Upper lobe of right lung (tissue), 1 donor: ENCODE data around the gene GTF3C6. TPM values are rescaled to one million over a fixed set of nuclear protein-coding genes. Genes with fewer than 3 reads are reported as not detected.

Experiments used
- ATAC-seq: fragments of 200-7000 bp; cut with Tn5 transposase; one replicate; pipeline ENCODE4 v1.9.1; 2020; ENCODE audit warnings: mild to moderate bottlenecking, moderate library complexity
- DNase-seq: peaks from one replicate; pipeline ENCODE4 v3.0.0-alpha.2; 2020
- H3K27ac ChIP-seq: fragments of 200-600 bp; one replicate; pipeline ENCODE4 v1.8.0; 2022
- H3K27me3 ChIP-seq: fragments of 200-600 bp; one replicate; pipeline ENCODE4 v1.8.0; 2022; ENCODE audit warnings: mild to moderate bottlenecking
- H3K36me3 ChIP-seq: fragments of 200-600 bp; one replicate; pipeline ENCODE4 v1.8.0; 2022
- H3K4me1 ChIP-seq: fragments of 200-600 bp; one replicate; pipeline ENCODE4 v1.8.0; 2022
- H3K4me3 ChIP-seq: fragments of 200-600 bp; one replicate; pipeline ENCODE4 v1.8.0; 2022; ENCODE audit warnings: mild to moderate bottlenecking
- H3K9me3 ChIP-seq: fragments of 200-600 bp; one replicate; pipeline ENCODE4 v1.8.0; 2022
- intact Hi-C: fragments of 100-400 bp; cut with DNase I; formaldehyde crosslinking; loops from one replicate; pipeline ENCODE4 v1.11.0; 2022
- total RNA-seq: library from RNA; stranded (reverse); fragmentation: NEBNext Ultra II Directional; extraction: Animal tissue kit (Norgen Biotek cat#: 25700); gene quantifications from one replicate; pipeline ENCODE4 v1.2.1, GENCODE V29; 2021
- TF ChIP-seq, protein P1 (sequence below): fragments of 200-600 bp; IDR thresholded peaks from one replicate; pipeline ENCODE4 v1.8.0; 2022; ENCODE audit warnings: antibody characterized with exemption
- donor health status: DM: no; HTN: yes; CAD: no; lungs with severe emphysema.

GTF3C6 gene
- total RNA-seq, 1 donor from 2014 or later, result 47.5 TPM

DNA sequence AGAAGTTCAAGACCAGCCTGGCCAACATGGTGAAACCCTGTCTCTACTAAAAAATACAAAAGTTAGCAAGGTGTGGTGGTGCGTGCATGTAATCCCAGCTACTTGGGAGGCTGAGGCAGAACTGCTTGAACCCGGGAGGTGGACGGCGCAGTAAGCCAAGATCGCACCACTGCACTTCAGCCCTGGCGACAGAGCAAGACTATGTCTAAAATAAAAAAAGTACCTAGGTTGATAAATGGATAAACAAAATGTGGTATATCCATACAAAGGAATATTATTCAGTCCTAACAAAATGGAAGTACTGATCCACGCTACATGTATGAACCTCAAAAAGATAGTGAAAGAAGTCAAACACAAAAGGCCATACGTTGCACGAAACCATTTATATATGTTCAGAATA lies 22.1 kb downstream of the GTF3C6 start:
- Histone ChIP-seq H3K9me3 (no peaks in the 10 kb centered on the region), H3K27me3 (no peaks in the 10 kb centered on the region), H3K4me1 (peaks cover 15% of the 10 kb centered on the region), H3K27ac (no peak overlapping the region), H3K36me3 (peaks cover 7% of the 10 kb centered on the region), H3K4me3 (peak overlapping the region; percentile 92)
- TF ChIP-seq, protein P1, sequence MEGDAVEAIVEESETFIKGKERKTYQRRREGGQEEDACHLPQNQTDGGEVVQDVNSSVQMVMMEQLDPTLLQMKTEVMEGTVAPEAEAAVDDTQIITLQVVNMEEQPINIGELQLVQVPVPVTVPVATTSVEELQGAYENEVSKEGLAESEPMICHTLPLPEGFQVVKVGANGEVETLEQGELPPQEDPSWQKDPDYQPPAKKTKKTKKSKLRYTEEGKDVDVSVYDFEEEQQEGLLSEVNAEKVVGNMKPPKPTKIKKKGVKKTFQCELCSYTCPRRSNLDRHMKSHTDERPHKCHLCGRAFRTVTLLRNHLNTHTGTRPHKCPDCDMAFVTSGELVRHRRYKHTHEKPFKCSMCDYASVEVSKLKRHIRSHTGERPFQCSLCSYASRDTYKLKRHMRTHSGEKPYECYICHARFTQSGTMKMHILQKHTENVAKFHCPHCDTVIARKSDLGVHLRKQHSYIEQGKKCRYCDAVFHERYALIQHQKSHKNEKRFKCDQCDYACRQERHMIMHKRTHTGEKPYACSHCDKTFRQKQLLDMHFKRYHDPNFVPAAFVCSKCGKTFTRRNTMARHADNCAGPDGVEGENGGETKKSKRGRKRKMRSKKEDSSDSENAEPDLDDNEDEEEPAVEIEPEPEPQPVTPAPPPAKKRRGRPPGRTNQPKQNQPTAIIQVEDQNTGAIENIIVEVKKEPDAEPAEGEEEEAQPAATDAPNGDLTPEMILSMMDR, result no peak
- intact Hi-C loops, result no loop called here
- ATAC-seq (no peak), DNase-seq (no peak)

DNA sequence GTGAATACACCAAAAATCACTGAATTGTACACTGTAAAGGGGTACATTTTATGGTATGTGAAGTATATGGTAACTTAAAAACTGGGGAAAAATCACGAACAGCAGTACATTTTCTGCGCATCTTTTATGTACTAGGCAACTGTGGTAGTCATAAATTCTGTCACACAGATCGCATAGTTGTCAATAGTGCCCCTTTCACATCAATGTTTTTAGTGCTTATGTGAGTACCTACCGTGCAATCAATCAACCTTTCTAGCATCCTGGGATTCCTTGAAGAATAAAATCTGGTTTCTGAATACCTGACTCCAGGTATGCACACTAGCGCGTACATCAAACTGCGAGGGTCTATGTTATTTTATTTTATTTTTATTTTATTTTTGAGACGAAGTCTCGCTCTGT lies 22.7 kb downstream of the GTF3C6 start:
- ATAC-seq (no peak), DNase-seq (no peak)
- H3K27ac ChIP-seq, result peak overlapping the region; percentile 97
- no peaks in the 10 kb centered on the region for H3K27me3 ChIP-seq
- H3K9me3 ChIP-seq, result no peaks in the 10 kb centered on the region
- TF ChIP-seq, protein P1, result no peak
- peaks cover 15% of the 10 kb centered on the region for H3K4me1 ChIP-seq
- peak overlapping the region; percentile 92 for H3K4me3 ChIP-seq
- H3K36me3 ChIP-seq, result peaks cover 13% of the 10 kb centered on the region
- intact Hi-C loops, result no loop called here

DNA sequence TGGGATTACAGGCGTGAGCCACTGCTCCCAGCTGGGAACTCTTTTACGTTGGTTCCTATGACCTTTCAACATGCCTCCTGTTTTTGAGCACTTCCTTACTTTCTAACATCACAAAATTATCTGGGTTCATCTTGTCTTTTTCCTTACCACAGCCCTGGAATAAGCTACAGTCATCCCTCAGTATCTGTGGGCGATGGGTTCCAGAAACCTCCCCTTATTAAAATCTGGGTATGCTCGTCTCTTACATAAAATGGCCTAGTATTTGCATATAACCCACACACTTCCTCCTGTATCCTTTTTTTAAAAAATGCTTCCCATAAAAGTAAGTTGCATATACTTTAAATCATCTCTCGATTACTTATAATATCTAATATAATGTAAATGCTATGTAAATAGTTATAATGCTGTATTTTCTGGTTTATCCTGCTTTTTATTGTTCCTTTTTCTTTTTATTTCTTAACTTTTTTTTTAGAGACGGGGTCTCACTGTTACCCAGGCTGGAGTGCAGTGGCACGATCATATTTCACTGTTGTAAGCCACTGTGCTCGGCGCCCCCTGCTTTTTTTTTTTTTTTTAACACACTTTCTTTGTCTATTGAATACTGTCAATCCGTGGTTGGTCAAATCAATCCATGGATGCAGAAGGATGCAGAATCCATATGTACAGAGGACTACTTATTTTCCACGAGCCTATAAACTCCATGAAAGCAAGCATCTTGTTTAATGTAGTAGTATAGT lies 32.5 kb downstream of the GTF3C6 start:
- no peaks in the 10 kb centered on the region for H3K27me3 ChIP-seq
- no peaks in the 10 kb centered on the region for H3K4me1 ChIP-seq
- no peaks in the 10 kb centered on the region for H3K9me3 ChIP-seq
- intact Hi-C loops, result no loop called here
- no peak overlapping the region for H3K4me3 ChIP-seq
- H3K36me3 ChIP-seq, result peaks cover 75% of the 10 kb centered on the region
- DNase-seq (no peak), ATAC-seq (no peak)
- TF ChIP-seq, protein P1, result no peak
- no peak overlapping the region for H3K27ac ChIP-seq

DNA sequence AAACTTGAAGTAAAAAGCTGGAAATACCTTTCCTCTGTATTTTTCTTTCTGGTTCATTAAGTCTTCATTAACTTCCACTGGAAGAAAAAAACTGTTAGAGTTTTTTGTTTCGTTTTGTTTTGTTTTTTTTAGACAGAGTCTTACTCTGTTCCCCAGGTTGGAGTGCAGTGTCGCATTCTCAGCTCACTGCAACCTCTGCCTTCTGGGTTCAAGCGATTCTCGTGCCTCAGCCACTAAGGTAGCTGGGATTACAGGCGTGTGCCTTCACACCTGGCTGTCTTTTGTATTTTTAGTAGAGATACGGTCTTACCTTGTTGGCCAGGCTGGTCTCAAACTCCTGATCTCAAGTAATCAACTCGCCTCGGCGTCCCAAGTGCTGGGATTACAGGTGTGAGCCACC lies 38.2 kb downstream of the GTF3C6 start:
- ATAC-seq (no peak), DNase-seq (no peak)
- Histone ChIP-seq H3K36me3 (peaks cover 88% of the 10 kb centered on the region), H3K4me1 (no peaks in the 10 kb centered on the region), H3K27ac (no peak overlapping the region), H3K9me3 (no peaks in the 10 kb centered on the region), H3K27me3 (no peaks in the 10 kb centered on the region), H3K4me3 (no peak overlapping the region)
- intact Hi-C loops, result no loop called here
- TF ChIP-seq, protein P1, result no peak

DNA sequence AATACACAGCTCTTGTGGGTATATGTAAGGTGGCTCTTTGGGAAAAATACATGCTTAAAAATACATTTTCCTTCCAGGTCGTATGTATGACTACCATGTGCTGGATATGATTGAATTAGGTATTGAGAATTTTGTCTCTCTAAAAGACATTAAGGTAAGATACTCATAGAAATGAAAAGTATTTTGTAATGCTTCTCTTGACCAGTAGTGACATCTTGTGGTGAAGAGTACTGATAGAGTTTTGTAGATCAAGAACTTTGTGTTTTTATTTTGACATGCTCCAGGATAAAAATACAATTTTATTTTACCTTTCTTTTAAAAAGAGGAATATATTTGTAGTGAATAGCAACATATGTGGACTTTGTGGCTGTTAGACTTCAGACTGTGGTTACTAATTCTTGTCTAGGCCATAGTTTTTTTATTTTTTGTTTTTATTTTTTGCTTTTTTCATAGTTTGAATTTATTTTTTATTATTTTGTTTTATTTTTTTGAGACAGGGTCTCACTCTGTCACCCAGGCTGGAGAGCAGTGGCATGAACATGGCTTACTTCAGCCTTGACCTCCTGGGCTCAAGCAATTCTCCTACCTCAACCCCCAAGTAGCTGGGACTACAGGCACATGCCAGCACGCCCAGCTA lies 41.2 kb downstream of the GTF3C6 start:
- Histone ChIP-seq H3K9me3 (no peaks in the 10 kb centered on the region), H3K27me3 (no peaks in the 10 kb centered on the region), H3K36me3 (peaks cover 95% of the 10 kb centered on the region), H3K4me1 (no peaks in the 10 kb centered on the region), H3K27ac (no peak overlapping the region), H3K4me3 (no peak overlapping the region)
- intact Hi-C loops, result no loop called here
- DNase-seq (no peak), ATAC-seq (no peak)
- TF ChIP-seq, protein P1, result peak; percentile 32
